HepG2 (cell line): ENCODE data around the gene ATP6V0D1. TPM values are rescaled to one million over a fixed set of nuclear protein-coding genes. Genes with fewer than 3 reads are reported as not detected.

Experiments used
- ADNP ChIP-seq: sonication (generic); formaldehyde crosslinking; IDR thresholded peaks from 2 replicates; pipeline ENCODE4 v1.4.0; 2020; ENCODE audit warnings: missing genetic modification reagents
- ARHGAP35 ChIP-seq: sonication (generic); formaldehyde crosslinking; IDR thresholded peaks from 2 replicates; pipeline ENCODE4 v1.9.0; 2022; ENCODE audit warnings: mild to moderate bottlenecking, inconsistent platforms, moderate library complexity, missing genetic modification reagents, borderline replicate concordance
- CEBPG ChIP-seq: IDR thresholded peaks from 2 replicates; pipeline ENCODE4 v1.6.1; 2016
- ELF1 ChIP-seq: sonication (generic); formaldehyde crosslinking; IDR thresholded peaks from 2 replicates; pipeline ENCODE4 v1.4.0; 2020; ENCODE audit warnings: missing genetic modification reagents
- MEIS2 ChIP-seq: sonication (generic); formaldehyde crosslinking; IDR thresholded peaks from 2 replicates; pipeline ENCODE4 v1.9.0; 2021; ENCODE audit warnings: mild to moderate bottlenecking, missing genetic modification reagents
- NR2F6 ChIP-seq, 2 experiments: IDR thresholded peaks; 2 replicates each; pipeline ENCODE4 v1.6.1; 2016; ENCODE audit warnings: antibody characterized with exemption in 1 of 2, mild to moderate bottlenecking in 1 of 2
- RNF219 ChIP-seq: sonication (generic); formaldehyde crosslinking; IDR thresholded peaks from 2 replicates; pipeline ENCODE4 v1.5.0; 2020; ENCODE audit warnings: mild to moderate bottlenecking, missing genetic modification reagents
- SOX5 ChIP-seq: IDR thresholded peaks from 2 replicates; pipeline ENCODE4 v1.6.1; 2016; ENCODE audit warnings: borderline replicate concordance
- TFAP4 ChIP-seq: sonication (generic); IDR thresholded peaks from 2 replicates; pipeline ENCODE4 v1.6.1; 2016; ENCODE audit warnings: low read depth, borderline replicate concordance
- TGIF2 ChIP-seq: IDR thresholded peaks from 2 replicates; pipeline ENCODE4 v1.6.1; 2016; ENCODE audit warnings: control low read depth, missing compliant biosample characterization
- ZBTB7B ChIP-seq: sonication (generic); formaldehyde crosslinking; IDR thresholded peaks from 2 replicates; pipeline ENCODE4 v1.4.0; 2020; ENCODE audit warnings: missing genetic modification reagents
- ZFP1 ChIP-seq: IDR thresholded peaks from 2 replicates; pipeline ENCODE4 v1.6.1; 2016
- ZFP36 ChIP-seq: fragments of 150-350 bp; IDR thresholded peaks from 2 replicates; pipeline ENCODE4 v1.6.1; 2018; ENCODE audit warnings: borderline replicate concordance, low read length, low read depth; ENCODE audit not compliant: partially characterized antibody
- ZKSCAN8 ChIP-seq: IDR thresholded peaks from 2 replicates; pipeline ENCODE4 v1.6.1; 2016; ENCODE audit warnings: borderline replicate concordance, missing genetic modification reagents, missing compliant biosample characterization
- ZNF674 ChIP-seq: sonication (generic); formaldehyde crosslinking; IDR thresholded peaks from 2 replicates; pipeline ENCODE4 v1.5.0; 2020; ENCODE audit warnings: low read depth, mild to moderate bottlenecking, missing genetic modification reagents
- ZNF746 ChIP-seq: sonication (generic); formaldehyde crosslinking; IDR thresholded peaks from 2 replicates; pipeline ENCODE4 v1.8.0; 2022; ENCODE audit warnings: mild to moderate bottlenecking, missing genetic modification reagents
- polyA plus RNA-seq, 8 experiments: library from polyadenylated mRNA; depleted of rRNA in 3 of 8; stranded (reverse) in 7 of 8; unstranded in 1 of 8; fragments of >200 nt; fragmentation: Illumina TruSeq in 4 of 8; extraction: Trizol in 4 of 8; gene quantifications; 2 replicates each; pipeline versions ENCODE4 v1.2.1 to v1.2.3, GENCODE V29; 2011 to 2016; ENCODE audit warnings: low read depth in 4 of 8, missing spikeins in 1 of 8, mixed read lengths in 1 of 8; ENCODE audit not compliant: insufficient read depth in 1 of 8
- total RNA-seq, 5 experiments: library from RNA; depleted of rRNA; stranded (reverse); fragments of >200 nt; fragmentation: Illumina TruSeq; extraction: Trizol; gene quantifications; 2 replicates each; pipeline ENCODE4 v1.2.3, GENCODE V29; 2016; ENCODE audit warnings: low read depth in 1 of 5
- TF ChIP-seq, protein P1 (sequence below): IDR thresholded peaks from 2 replicates; pipeline ENCODE4 v1.4.0; 2020; ENCODE audit warnings: mild to moderate bottlenecking, missing genetic modification reagents
- TF ChIP-seq, protein P2 (sequence below): sonication (generic); formaldehyde crosslinking; IDR thresholded peaks from 2 replicates; pipeline ENCODE4 v1.4.0; 2020; ENCODE audit warnings: missing genetic modification reagents, borderline replicate concordance
- TF ChIP-seq, protein P3 (sequence below): IDR thresholded peaks from 2 replicates; pipeline ENCODE4 v1.6.1; 2016; ENCODE audit warnings: missing compliant biosample characterization, missing genetic modification reagents, borderline replicate concordance

The ATP6V0D1 gene
- total and polyA plus RNA-seq, 2 of the 13 experiments (the other 11 are each of a cell fraction or from before 2014, with no cell fraction given): 51.1 to 61.3 TPM

DNA sequence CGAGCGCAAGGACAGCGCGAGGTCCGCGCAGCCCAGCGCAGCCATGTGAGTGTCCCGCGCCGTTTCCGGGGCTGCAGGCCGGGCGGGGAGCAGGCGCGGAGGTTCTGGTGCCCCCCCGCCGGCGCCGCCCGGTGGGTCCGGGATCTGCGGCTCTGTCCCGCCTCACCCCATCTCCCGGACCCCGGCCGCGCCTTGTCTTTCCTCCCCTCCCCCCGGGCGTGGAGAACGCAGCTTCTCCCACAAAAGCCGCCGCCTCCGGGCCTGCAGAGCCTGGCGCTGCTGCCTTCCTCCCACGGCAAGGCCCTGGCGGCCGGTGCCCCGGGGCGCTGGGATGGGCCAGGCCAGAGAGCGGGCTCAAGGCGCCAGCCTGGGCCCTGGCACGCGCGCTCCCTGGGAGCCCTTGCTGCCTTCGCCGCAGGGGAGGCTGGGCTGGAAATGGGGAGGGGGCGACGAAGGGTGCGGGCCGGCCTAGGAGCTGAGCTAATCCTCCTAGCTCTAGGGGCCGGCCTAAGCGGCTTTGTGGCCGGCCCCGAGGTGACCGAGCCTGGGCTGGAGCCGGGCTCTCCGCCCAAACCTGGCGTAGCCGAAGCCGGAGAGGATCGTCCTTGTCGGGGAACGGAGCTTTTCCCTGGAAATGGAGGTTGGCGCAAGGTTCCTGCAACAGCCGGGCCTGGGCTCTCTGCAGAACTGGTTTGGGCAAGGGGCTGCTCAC is 48.1 kb upstream of the ATP6V0D1 start (continued):
- no peak for TF ChIP-seq RNF219 (CRISPR knock-in tag)
- TF ChIP-seq, protein P1, sequence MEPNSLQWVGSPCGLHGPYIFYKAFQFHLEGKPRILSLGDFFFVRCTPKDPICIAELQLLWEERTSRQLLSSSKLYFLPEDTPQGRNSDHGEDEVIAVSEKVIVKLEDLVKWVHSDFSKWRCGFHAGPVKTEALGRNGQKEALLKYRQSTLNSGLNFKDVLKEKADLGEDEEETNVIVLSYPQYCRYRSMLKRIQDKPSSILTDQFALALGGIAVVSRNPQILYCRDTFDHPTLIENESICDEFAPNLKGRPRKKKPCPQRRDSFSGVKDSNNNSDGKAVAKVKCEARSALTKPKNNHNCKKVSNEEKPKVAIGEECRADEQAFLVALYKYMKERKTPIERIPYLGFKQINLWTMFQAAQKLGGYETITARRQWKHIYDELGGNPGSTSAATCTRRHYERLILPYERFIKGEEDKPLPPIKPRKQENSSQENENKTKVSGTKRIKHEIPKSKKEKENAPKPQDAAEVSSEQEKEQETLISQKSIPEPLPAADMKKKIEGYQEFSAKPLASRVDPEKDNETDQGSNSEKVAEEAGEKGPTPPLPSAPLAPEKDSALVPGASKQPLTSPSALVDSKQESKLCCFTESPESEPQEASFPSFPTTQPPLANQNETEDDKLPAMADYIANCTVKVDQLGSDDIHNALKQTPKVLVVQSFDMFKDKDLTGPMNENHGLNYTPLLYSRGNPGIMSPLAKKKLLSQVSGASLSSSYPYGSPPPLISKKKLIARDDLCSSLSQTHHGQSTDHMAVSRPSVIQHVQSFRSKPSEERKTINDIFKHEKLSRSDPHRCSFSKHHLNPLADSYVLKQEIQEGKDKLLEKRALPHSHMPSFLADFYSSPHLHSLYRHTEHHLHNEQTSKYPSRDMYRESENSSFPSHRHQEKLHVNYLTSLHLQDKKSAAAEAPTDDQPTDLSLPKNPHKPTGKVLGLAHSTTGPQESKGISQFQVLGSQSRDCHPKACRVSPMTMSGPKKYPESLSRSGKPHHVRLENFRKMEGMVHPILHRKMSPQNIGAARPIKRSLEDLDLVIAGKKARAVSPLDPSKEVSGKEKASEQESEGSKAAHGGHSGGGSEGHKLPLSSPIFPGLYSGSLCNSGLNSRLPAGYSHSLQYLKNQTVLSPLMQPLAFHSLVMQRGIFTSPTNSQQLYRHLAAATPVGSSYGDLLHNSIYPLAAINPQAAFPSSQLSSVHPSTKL (CRISPR knock-in tag): 0 out of 2 replicates have a peak, but pooled peaks have one; percentile 15
- TF ChIP-seq, protein P2, sequence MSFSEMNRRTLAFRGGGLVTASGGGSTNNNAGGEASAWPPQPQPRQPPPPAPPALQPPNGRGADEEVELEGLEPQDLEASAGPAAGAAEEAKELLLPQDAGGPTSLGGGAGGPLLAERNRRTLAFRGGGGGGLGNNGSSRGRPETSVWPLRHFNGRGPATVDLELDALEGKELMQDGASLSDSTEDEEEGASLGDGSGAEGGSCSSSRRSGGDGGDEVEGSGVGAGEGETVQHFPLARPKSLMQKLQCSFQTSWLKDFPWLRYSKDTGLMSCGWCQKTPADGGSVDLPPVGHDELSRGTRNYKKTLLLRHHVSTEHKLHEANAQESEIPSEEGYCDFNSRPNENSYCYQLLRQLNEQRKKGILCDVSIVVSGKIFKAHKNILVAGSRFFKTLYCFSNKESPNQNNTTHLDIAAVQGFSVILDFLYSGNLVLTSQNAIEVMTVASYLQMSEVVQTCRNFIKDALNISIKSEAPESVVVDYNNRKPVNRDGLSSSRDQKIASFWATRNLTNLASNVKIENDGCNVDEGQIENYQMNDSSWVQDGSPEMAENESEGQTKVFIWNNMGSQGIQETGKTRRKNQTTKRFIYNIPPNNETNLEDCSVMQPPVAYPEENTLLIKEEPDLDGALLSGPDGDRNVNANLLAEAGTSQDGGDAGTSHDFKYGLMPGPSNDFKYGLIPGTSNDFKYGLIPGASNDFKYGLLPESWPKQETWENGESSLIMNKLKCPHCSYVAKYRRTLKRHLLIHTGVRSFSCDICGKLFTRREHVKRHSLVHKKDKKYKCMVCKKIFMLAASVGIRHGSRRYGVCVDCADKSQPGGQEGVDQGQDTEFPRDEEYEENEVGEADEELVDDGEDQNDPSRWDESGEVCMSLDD (CRISPR knock-in tag): peak; percentile 24
- TF ChIP-seq CEBPG (CRISPR knock-in tag): no peak
- TF ChIP-seq, protein P3, sequence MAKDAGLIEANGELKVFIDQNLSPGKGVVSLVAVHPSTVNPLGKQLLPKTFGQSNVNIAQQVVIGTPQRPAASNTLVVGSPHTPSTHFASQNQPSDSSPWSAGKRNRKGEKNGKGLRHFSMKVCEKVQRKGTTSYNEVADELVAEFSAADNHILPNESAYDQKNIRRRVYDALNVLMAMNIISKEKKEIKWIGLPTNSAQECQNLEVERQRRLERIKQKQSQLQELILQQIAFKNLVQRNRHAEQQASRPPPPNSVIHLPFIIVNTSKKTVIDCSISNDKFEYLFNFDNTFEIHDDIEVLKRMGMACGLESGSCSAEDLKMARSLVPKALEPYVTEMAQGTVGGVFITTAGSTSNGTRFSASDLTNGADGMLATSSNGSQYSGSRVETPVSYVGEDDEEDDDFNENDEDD: peak; percentile 45; the same call in 1 of the 2 replicates
- no peak for TF ChIP-seq ZBTB7B (CRISPR knock-in tag)
- TF ChIP-seq SOX5 (CRISPR knock-in tag): no peak
- TF ChIP-seq ZNF746 (CRISPR knock-in tag): no peak
- TF ChIP-seq TGIF2 (CRISPR knock-in tag): no peak
- TF ChIP-seq ZFP36: no peak
- TF ChIP-seq ADNP (CRISPR knock-in tag): no peak
- TF ChIP-seq ELF1 (CRISPR knock-in tag): no peak
- TF ChIP-seq ZFP1: no peak
- TF ChIP-seq ZNF674 (CRISPR knock-in tag): no peak
- TF ChIP-seq MEIS2 (CRISPR knock-in tag): 0 out of 2 replicates have a peak, but pooled peaks have one; percentile 21
- TF ChIP-seq TFAP4: no peak
- 0 out of 2 replicates have a peak, but pooled peaks have one; percentile 13 for TF ChIP-seq ZKSCAN8 (CRISPR knock-in tag)
- no peak for TF ChIP-seq NR2F6 (IDR thresholded peaks at IDR 0.05)
- no peak for TF ChIP-seq NR2F6 (CRISPR knock-in tag; IDR thresholded peaks at IDR 0.05)
- TF ChIP-seq ARHGAP35 (CRISPR knock-in tag): 0 out of 2 replicates have a peak, but pooled peaks have one; percentile 71
